ENCODE results near the gene THBS4.

DNA sequence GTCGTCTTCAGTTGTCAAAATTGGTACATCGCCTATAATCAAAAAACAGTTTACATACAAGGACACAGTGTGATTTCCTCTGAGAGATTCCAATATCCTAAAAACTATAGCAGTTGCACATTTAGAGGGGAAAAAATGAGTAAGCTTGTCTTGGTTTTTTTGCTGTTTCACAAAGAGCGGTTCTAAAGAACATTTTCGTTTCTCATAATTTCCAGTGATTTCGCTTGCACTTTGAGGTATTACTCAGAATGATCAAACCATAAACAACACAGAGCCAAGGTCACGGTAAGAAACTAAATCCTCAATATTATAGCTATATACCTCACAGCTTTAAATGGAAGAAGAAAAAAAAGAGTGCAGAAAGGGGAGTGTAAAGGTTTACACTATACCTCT lies 44.9 kb upstream of the THBS4 start:
- TF ChIP-seq GRHL2 (CRISPR knock-in tag; IDR thresholded peaks at IDR 0.05; ENCODE audit: insufficient replicate concordance, severe bottlenecking) (no peak), NR2C2 (CRISPR knock-in tag; IDR thresholded peaks at IDR 0.05) (no peak), AR (CRISPR knock-in tag; IDR thresholded peaks at IDR 0.05) (no peak), SP1 (CRISPR knock-in tag; conservative IDR thresholded peaks at IDR 0.05) (no peak), USF1 (CRISPR knock-in tag; IDR thresholded peaks at IDR 0.05) (no peak)
- TF ChIP-seq, protein P1, sequence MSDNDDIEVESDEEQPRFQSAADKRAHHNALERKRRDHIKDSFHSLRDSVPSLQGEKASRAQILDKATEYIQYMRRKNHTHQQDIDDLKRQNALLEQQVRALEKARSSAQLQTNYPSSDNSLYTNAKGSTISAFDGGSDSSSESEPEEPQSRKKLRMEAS (CRISPR knock-in tag; IDR thresholded peaks at IDR 0.05), result no peak
- TF ChIP-seq, protein P2, sequence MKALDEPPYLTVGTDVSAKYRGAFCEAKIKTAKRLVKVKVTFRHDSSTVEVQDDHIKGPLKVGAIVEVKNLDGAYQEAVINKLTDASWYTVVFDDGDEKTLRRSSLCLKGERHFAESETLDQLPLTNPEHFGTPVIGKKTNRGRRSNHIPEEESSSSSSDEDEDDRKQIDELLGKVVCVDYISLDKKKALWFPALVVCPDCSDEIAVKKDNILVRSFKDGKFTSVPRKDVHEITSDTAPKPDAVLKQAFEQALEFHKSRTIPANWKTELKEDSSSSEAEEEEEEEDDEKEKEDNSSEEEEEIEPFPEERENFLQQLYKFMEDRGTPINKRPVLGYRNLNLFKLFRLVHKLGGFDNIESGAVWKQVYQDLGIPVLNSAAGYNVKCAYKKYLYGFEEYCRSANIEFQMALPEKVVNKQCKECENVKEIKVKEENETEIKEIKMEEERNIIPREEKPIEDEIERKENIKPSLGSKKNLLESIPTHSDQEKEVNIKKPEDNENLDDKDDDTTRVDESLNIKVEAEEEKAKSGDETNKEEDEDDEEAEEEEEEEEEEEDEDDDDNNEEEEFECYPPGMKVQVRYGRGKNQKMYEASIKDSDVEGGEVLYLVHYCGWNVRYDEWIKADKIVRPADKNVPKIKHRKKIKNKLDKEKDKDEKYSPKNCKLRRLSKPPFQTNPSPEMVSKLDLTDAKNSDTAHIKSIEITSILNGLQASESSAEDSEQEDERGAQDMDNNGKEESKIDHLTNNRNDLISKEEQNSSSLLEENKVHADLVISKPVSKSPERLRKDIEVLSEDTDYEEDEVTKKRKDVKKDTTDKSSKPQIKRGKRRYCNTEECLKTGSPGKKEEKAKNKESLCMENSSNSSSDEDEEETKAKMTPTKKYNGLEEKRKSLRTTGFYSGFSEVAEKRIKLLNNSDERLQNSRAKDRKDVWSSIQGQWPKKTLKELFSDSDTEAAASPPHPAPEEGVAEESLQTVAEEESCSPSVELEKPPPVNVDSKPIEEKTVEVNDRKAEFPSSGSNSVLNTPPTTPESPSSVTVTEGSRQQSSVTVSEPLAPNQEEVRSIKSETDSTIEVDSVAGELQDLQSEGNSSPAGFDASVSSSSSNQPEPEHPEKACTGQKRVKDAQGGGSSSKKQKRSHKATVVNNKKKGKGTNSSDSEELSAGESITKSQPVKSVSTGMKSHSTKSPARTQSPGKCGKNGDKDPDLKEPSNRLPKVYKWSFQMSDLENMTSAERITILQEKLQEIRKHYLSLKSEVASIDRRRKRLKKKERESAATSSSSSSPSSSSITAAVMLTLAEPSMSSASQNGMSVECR (CRISPR knock-in tag; IDR thresholded peaks at IDR 0.05; ENCODE audit: borderline replicate concordance), result no peak
- TF ChIP-seq, protein P3, sequence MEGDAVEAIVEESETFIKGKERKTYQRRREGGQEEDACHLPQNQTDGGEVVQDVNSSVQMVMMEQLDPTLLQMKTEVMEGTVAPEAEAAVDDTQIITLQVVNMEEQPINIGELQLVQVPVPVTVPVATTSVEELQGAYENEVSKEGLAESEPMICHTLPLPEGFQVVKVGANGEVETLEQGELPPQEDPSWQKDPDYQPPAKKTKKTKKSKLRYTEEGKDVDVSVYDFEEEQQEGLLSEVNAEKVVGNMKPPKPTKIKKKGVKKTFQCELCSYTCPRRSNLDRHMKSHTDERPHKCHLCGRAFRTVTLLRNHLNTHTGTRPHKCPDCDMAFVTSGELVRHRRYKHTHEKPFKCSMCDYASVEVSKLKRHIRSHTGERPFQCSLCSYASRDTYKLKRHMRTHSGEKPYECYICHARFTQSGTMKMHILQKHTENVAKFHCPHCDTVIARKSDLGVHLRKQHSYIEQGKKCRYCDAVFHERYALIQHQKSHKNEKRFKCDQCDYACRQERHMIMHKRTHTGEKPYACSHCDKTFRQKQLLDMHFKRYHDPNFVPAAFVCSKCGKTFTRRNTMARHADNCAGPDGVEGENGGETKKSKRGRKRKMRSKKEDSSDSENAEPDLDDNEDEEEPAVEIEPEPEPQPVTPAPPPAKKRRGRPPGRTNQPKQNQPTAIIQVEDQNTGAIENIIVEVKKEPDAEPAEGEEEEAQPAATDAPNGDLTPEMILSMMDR (IDR thresholded peaks at IDR 0.05), result no peak
- TF ChIP-seq, protein P4, sequence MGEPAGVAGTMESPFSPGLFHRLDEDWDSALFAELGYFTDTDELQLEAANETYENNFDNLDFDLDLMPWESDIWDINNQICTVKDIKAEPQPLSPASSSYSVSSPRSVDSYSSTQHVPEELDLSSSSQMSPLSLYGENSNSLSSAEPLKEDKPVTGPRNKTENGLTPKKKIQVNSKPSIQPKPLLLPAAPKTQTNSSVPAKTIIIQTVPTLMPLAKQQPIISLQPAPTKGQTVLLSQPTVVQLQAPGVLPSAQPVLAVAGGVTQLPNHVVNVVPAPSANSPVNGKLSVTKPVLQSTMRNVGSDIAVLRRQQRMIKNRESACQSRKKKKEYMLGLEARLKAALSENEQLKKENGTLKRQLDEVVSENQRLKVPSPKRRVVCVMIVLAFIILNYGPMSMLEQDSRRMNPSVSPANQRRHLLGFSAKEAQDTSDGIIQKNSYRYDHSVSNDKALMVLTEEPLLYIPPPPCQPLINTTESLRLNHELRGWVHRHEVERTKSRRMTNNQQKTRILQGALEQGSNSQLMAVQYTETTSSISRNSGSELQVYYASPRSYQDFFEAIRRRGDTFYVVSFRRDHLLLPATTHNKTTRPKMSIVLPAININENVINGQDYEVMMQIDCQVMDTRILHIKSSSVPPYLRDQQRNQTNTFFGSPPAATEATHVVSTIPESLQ (CRISPR knock-in tag; IDR thresholded peaks at IDR 0.05), result no peak
